ENCODE results near the gene PHF23. TPM values are rescaled to one million over a fixed set of nuclear protein-coding genes. Genes with fewer than 3 reads are reported as not detected.
A peak's percentile ranks its signal among the peaks of the same experiment; 100 is the strongest.

Gene PHF23
- total RNA-seq, 1 donor from 2014 or later, result 78.0 TPM

GRCh38 chr17:7204828-7205461, 34.3 kb downstream of the PHF23 start:
- H3K27ac ChIP-seq (ENCODE audit: low read depth, low read length), result peak overlapping the region; percentile 59

GRCh38 chr17:7204336-7204735, 34.9 kb downstream of the PHF23 start:
- Histone ChIP-seq H4K20me1 (ENCODE audit: insufficient read depth, low read length) (peaks cover 47% of the 10 kb centered on the region), H3K4me3 (ENCODE audit: insufficient read depth, low read depth, low read length) (peak overlapping the region; percentile 59), H3K36me3 (ENCODE audit: insufficient read depth, low read length) (peaks cover 19% of the 10 kb centered on the region), H3K79me2 (ENCODE audit: insufficient read depth, low read length) (peaks cover 25% of the 10 kb centered on the region), H3K27ac (ENCODE audit: low read depth, low read length) (peak overlapping the region; percentile 59), H3K27me3 (ENCODE audit: insufficient read depth, low read length) (no peaks in the 10 kb centered on the region), H3K9me3 (ENCODE audit: insufficient read depth, low read depth, low read length) (no peaks in the 10 kb centered on the region), H3K4me1 (ENCODE audit: insufficient read depth, low read length) (peaks cover 21% of the 10 kb centered on the region), H2AFZ (ENCODE audit: low read depth, low read length) (no peak overlapping the region), H3K4me2 (ENCODE audit: low read length) (peak overlapping the region; percentile 90), H3K9ac (ENCODE audit: low read length) (peak overlapping the region; percentile 79)
- TF ChIP-seq CTCF (IDR thresholded peaks at IDR 0.05; ENCODE audit: insufficient read depth, low read depth, low read length) (no peak), EZH2 (IDR thresholded peaks at IDR 0.05; ENCODE audit: insufficient read depth, low read length) (no peak)
- Mint-ChIP-seq H3K9me3 (ENCODE audit: unreplicated experiment) (no peaks in the 10 kb centered on the region), H3K4me3 (ENCODE audit: unreplicated experiment) (peak overlapping the region; percentile 45), H3K4me1 (ENCODE audit: low read depth, unreplicated experiment) (peaks cover 25% of the 10 kb centered on the region), H3K27me3 (ENCODE audit: low read depth, unreplicated experiment) (no peaks in the 10 kb centered on the region), H3K36me3 (ENCODE audit: low read depth, unreplicated experiment) (peaks cover 15% of the 10 kb centered on the region), H3K27ac (ENCODE audit: unreplicated experiment) (peak overlapping the region; percentile 53)
- no peak for DNase-seq (ENCODE audit: low read depth)
- FAIRE-seq, result no peak

More at GRCh38 chr17:7204828-7205461, 34.3 kb downstream of the PHF23 start:
- Mint-ChIP-seq H3K27ac (ENCODE audit: unreplicated experiment) (peak overlapping the region; percentile 85), H3K4me1 (ENCODE audit: low read depth, unreplicated experiment) (peaks cover 25% of the 10 kb centered on the region), H3K27me3 (ENCODE audit: low read depth, unreplicated experiment) (no peaks in the 10 kb centered on the region), H3K4me3 (ENCODE audit: unreplicated experiment) (peak overlapping the region; percentile 72), H3K36me3 (ENCODE audit: low read depth, unreplicated experiment) (peaks cover 15% of the 10 kb centered on the region), H3K9me3 (ENCODE audit: unreplicated experiment) (no peaks in the 10 kb centered on the region)
- Histone ChIP-seq H3K36me3 (ENCODE audit: insufficient read depth, low read length) (peaks cover 18% of the 10 kb centered on the region), H3K9me3 (ENCODE audit: insufficient read depth, low read depth, low read length) (no peaks in the 10 kb centered on the region), H3K27me3 (ENCODE audit: insufficient read depth, low read length) (no peaks in the 10 kb centered on the region), H3K4me3 (ENCODE audit: insufficient read depth, low read depth, low read length) (peak overlapping the region; percentile 59), H3K4me1 (ENCODE audit: insufficient read depth, low read length) (peaks cover 21% of the 10 kb centered on the region), H3K9ac (ENCODE audit: low read length) (peak overlapping the region; percentile 79), H4K20me1 (ENCODE audit: insufficient read depth, low read length) (peaks cover 53% of the 10 kb centered on the region), H3K4me2 (ENCODE audit: low read length) (peak overlapping the region; percentile 90), H2AFZ (ENCODE audit: low read depth, low read length) (peak overlapping the region; percentile 83), H3K79me2 (ENCODE audit: insufficient read depth, low read length) (peaks cover 32% of the 10 kb centered on the region)
- TF ChIP-seq CTCF (IDR thresholded peaks at IDR 0.05; ENCODE audit: insufficient read depth, low read depth, low read length) (no peak), EZH2 (IDR thresholded peaks at IDR 0.05; ENCODE audit: insufficient read depth, low read length) (no peak)
- FAIRE-seq (no peak), DNase-seq (ENCODE audit: low read depth) (peak; percentile 69)

- Histone ChIP-seq H3K4me1 (ENCODE audit: insufficient read depth, low read length) (peaks cover 21% of the 10 kb centered on the region), H4K20me1 (ENCODE audit: insufficient read depth, low read length) (peaks cover 37% of the 10 kb centered on the region), H3K27me3 (ENCODE audit: insufficient read depth, low read length) (no peaks in the 10 kb centered on the region), H3K36me3 (ENCODE audit: insufficient read depth, low read length) (peaks cover 19% of the 10 kb centered on the region), H3K4me3 (ENCODE audit: insufficient read depth, low read depth, low read length) (no peak overlapping the region), H3K4me2 (ENCODE audit: low read length) (no peak overlapping the region), H3K9ac (ENCODE audit: low read length) (no peak overlapping the region), H2AFZ (ENCODE audit: low read depth, low read length) (no peak overlapping the region), H3K79me2 (ENCODE audit: insufficient read depth, low read length) (peaks cover 16% of the 10 kb centered on the region), H3K27ac (ENCODE audit: low read depth, low read length) (no peak overlapping the region), H3K9me3 (ENCODE audit: insufficient read depth, low read depth, low read length) (no peaks in the 10 kb centered on the region)
- peaks cover 21% of the 10 kb centered on the region for H3K4me1 Mint-ChIP-seq (ENCODE audit: low read depth, unreplicated experiment)
- peaks cover 15% of the 10 kb centered on the region for H3K36me3 Mint-ChIP-seq (ENCODE audit: low read depth, unreplicated experiment)
- no peaks in the 10 kb centered on the region for H3K9me3 Mint-ChIP-seq (ENCODE audit: unreplicated experiment)
- H3K27ac Mint-ChIP-seq (ENCODE audit: unreplicated experiment), result no peak overlapping the region
- no peak overlapping the region for H3K4me3 Mint-ChIP-seq (ENCODE audit: unreplicated experiment)
- DNase-seq (ENCODE audit: low read depth) (no peak), FAIRE-seq (no peak)
- no peaks in the 10 kb centered on the region for H3K27me3 Mint-ChIP-seq (ENCODE audit: low read depth, unreplicated experiment)
- TF ChIP-seq CTCF (IDR thresholded peaks at IDR 0.05; ENCODE audit: insufficient read depth, low read depth, low read length), result no peak
- no peak for TF ChIP-seq EZH2 (IDR thresholded peaks at IDR 0.05; ENCODE audit: insufficient read depth, low read length)
Observed at GRCh38 chr17:7203391-7203790, 35.9 kb downstream of the PHF23 start.
